B cell (primary cell): ENCODE results near the gene SMARCAD1. TPM values are rescaled to one million over a fixed set of nuclear protein-coding genes. Genes with fewer than 3 reads are reported as not detected.

ENCODE experiments used
- ATAC-seq: fragments of 200-7000 bp; cut with Tn5 transposase; one replicate; pipeline ENCODE4 v1.10.0; 2021; ENCODE audit warnings: low read depth, mild to moderate bottlenecking, moderate number of reproducible peaks, moderate library complexity
- CTCF ChIA-PET: fragments of 350-600 bp; sonication (Branson Sonifier 250); formaldehyde crosslinking; loops from one replicate; lab custom pipeline; 2021; ENCODE audit warnings: antibody characterized with exemption, inconsistent platforms; lab: Charles Lee
- POLR2A ChIA-PET: fragments of 350-600 bp; sonication (Branson Sonifier 250); formaldehyde crosslinking; loops from one replicate; lab custom pipeline; 2021; ENCODE audit warnings: antibody characterized with exemption; lab: Charles Lee
- DNase-seq: peaks from one replicate; pipeline ENCODE4 v3.0.0; 2013
- H2AFZ ChIP-seq: 2 replicates; pipeline ENCODE4 v1.6.1; 2012; ENCODE audit warnings: mild to moderate bottlenecking, low read depth, low read length; ENCODE audit not compliant: insufficient read depth, poor library complexity, severe bottlenecking
- H3K27ac ChIP-seq, 2 donors: 1 replicate in 1 of 2; 2 replicates in 1 of 2; pipeline ENCODE4 v1.5.1; 2012 to 2013; ENCODE audit warnings: low read length in 2 of 2, mild to moderate bottlenecking in 2 of 2, moderate library complexity in 1 of 2
- H3K27me3 ChIP-seq, 4 experiments: fragments of 200-600 bp in 1 of 4; sonication (generic) in 1 of 4; replicated peaks in 1 of 4; 1 replicate in 2 of 4; 2 replicates in 2 of 4; pipeline versions ENCODE4 v1.6.1 to v1.7.0; 2013 to 2016; ENCODE audit warnings: low read length in 3 of 4, mild to moderate bottlenecking in 2 of 4, mixed read lengths in 1 of 4, moderate library complexity in 1 of 4; ENCODE audit not compliant: insufficient read depth in 4 of 4, control insufficient read depth in 3 of 4; ENCODE audit errors: control extremely low read depth in 1 of 4
- H3K36me3 ChIP-seq, 2 experiments: replicated peaks in 1 of 2; 1 replicate in 1 of 2; 2 replicates in 1 of 2; pipeline versions ENCODE4 v1.6.1 to v1.7.1; 2013; ENCODE audit warnings: low read length in 1 of 2; ENCODE audit not compliant: insufficient read depth in 2 of 2, control insufficient read depth in 1 of 2; ENCODE audit errors: control extremely low read depth in 1 of 2, extremely low read depth in 1 of 2
- H3K4me1 ChIP-seq, 2 donors: fragments of 200-600 bp in 1 of 2; sonication (generic) in 1 of 2; 1 replicate in 1 of 2; 2 replicates in 1 of 2; pipeline versions ENCODE4 v1.5.1 to v1.6.1; 2013 to 2017; ENCODE audit warnings: low read length in 2 of 2; ENCODE audit not compliant: control insufficient read depth in 2 of 2, insufficient read depth in 2 of 2
- H3K4me2 ChIP-seq: replicated peaks from 2 replicates; pipeline ENCODE3; 2012; ENCODE audit warnings: mild to moderate bottlenecking, low read depth, low read length; ENCODE audit not compliant: poor library complexity, severe bottlenecking
- H3K4me3 ChIP-seq, 5 experiments: fragments of 200-600 bp in 1 of 5; sonication (generic) in 1 of 5; 1 replicate in 3 of 5; 2 replicates in 2 of 5; pipeline versions ENCODE4 v1.5.1 to v1.7.0; 2011 to 2016; ENCODE audit warnings: low read length in 4 of 5, mild to moderate bottlenecking in 4 of 5, low read depth in 2 of 5, control low read depth in 1 of 5, moderate library complexity in 1 of 5; ENCODE audit not compliant: insufficient read depth in 1 of 5; ENCODE audit errors: control extremely low read depth in 1 of 5, extremely low read depth in 1 of 5
- H3K79me2 ChIP-seq: fragments of 200-600 bp; sonication (generic); one replicate; pipeline ENCODE4 v1.6.0; 2016; ENCODE audit warnings: low read length; ENCODE audit not compliant: control insufficient read depth, insufficient read depth
- H3K9ac ChIP-seq: fragments of 200-600 bp; sonication (generic); 2 replicates; pipeline ENCODE4 v1.6.1; 2017; ENCODE audit warnings: mild to moderate bottlenecking, low read length, moderate library complexity
- H3K9me3 ChIP-seq, 3 donors: one replicate each; pipeline versions ENCODE4 v1.6.1 to v1.7.1; 2013; ENCODE audit warnings: low read length in 2 of 3; ENCODE audit not compliant: control insufficient read depth in 2 of 3, insufficient read depth in 1 of 3; ENCODE audit errors: control extremely low read depth in 1 of 3
- H4K20me1 ChIP-seq: 2 replicates; pipeline ENCODE4 v1.6.0; 2012; ENCODE audit warnings: mild to moderate bottlenecking, low read length; ENCODE audit not compliant: insufficient read depth, control insufficient read depth, poor library complexity, severe bottlenecking
- H3K27ac Mint-ChIP-seq: one replicate; pipeline ENCODE4 v1.8.0; 2021; ENCODE audit warnings: mixed read lengths
- H3K27me3 Mint-ChIP-seq: one replicate; pipeline ENCODE4 v1.8.0; 2021; ENCODE audit warnings: mixed read lengths
- H3K4me1 Mint-ChIP-seq: one replicate; pipeline ENCODE4 v1.8.0; 2021; ENCODE audit warnings: mixed read lengths
- H3K4me3 Mint-ChIP-seq: one replicate; pipeline ENCODE4 v1.8.0; 2021; ENCODE audit warnings: mixed read lengths
- H3K9me3 Mint-ChIP-seq: one replicate; pipeline ENCODE4 v1.8.0; 2022; ENCODE audit warnings: mixed read lengths; ENCODE audit not compliant: insufficient read depth
- EZH2 ChIP-seq: IDR thresholded peaks from 2 replicates; pipeline ENCODE4 v1.6.1; 2012; ENCODE audit warnings: borderline replicate concordance, low read depth, mild to moderate bottlenecking, moderate library complexity, low read length; ENCODE audit not compliant: insufficient read depth, poor library complexity, severe bottlenecking
- WGBS: methylation state at CpG from one replicate; pipeline ENCODE4 v1.1.5; 2013; ENCODE audit warnings: missing lambda C conversion rate; ENCODE audit not compliant: insufficient coverage; 5-methylcytosine and 5-hydroxymethylcytosine counted together
- intact Hi-C: fragments of 100-400 bp; cut with micrococcal nuclease; formaldehyde crosslinking; loops from one replicate; pipeline ENCODE4 v1.10.0; 2022
- polyA plus RNA-seq: library from polyadenylated mRNA; depleted of rRNA; stranded (reverse); fragments of >200 nt; gene quantifications from 2 replicates; pipeline ENCODE4 v1.2.3, GENCODE V29; 2012
- total RNA-seq, 2 donors: library from RNA; stranded (reverse); fragments of 120-200 nt in 1 of 2; gene quantifications; 1 replicate in 1 of 2; 2 replicates in 1 of 2; pipeline versions ENCODE4 v1.2.3 to v1.2.4, GENCODE V29; 2013 to 2022
- TF ChIP-seq, protein P1 (sequence below): fragments of 200-600 bp; IDR thresholded peaks from one replicate; pipeline ENCODE4 v1.8.0; 2022; ENCODE audit warnings: antibody characterized with exemption, mild to moderate bottlenecking

SMARCAD1 gene
- total and polyA plus RNA-seq, 2 donors (not counting 1 experiment from before 2014, with no cell fraction given) = 8.2 to 26.7 TPM

- H4K20me1 ChIP-seq = no peaks in the 10 kb centered on the region
- CTCF ChIA-PET = no interaction called here
- H3K4me1 ChIP-seq = no peaks in the 10 kb centered on the region
- H3K27ac ChIP-seq = no peak overlapping the region
- H2AFZ ChIP-seq = no peak overlapping the region
- Mint-ChIP-seq H3K27ac (no peak overlapping the region), H3K27me3 (no peaks in the 10 kb centered on the region), H3K4me1 (no peaks in the 10 kb centered on the region), H3K4me3 (no peak overlapping the region), H3K9me3 (no peaks in the 10 kb centered on the region)
- no CpG with 5 or more reads among the region's 2 CpGs for WGBS
- H3K4me2 ChIP-seq = no peak overlapping the region
- peaks cover 10 to 56% of the 10 kb centered on the region in 2 experiments for H3K36me3 ChIP-seq
- no peaks in the 10 kb centered on the region for H3K9me3 ChIP-seq
- TF ChIP-seq, protein P1, sequence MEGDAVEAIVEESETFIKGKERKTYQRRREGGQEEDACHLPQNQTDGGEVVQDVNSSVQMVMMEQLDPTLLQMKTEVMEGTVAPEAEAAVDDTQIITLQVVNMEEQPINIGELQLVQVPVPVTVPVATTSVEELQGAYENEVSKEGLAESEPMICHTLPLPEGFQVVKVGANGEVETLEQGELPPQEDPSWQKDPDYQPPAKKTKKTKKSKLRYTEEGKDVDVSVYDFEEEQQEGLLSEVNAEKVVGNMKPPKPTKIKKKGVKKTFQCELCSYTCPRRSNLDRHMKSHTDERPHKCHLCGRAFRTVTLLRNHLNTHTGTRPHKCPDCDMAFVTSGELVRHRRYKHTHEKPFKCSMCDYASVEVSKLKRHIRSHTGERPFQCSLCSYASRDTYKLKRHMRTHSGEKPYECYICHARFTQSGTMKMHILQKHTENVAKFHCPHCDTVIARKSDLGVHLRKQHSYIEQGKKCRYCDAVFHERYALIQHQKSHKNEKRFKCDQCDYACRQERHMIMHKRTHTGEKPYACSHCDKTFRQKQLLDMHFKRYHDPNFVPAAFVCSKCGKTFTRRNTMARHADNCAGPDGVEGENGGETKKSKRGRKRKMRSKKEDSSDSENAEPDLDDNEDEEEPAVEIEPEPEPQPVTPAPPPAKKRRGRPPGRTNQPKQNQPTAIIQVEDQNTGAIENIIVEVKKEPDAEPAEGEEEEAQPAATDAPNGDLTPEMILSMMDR = no peak
- TF ChIP-seq EZH2 = no peak
- intact Hi-C loops = no loop called here
- DNase-seq (no peak), ATAC-seq (no peak)
- no peaks in the 10 kb centered on the region for H3K27me3 ChIP-seq
- POLR2A ChIA-PET = no interaction called here
- H3K4me3 ChIP-seq = no peak overlapping the region
- no peaks in the 10 kb centered on the region for H3K79me2 ChIP-seq
- H3K9ac ChIP-seq = no peak overlapping the region
Measured at GRCh38 chr4:94278781-94279180, 71.1 kb downstream of the SMARCAD1 start.

GRCh38 chr4:94284889-94285288, 77.2 kb downstream of the SMARCAD1 start:
- intact Hi-C loops = no loop called here
- Histone ChIP-seq H3K27ac (no peak overlapping the region), H3K36me3 (peaks cover 8 to 36% of the 10 kb centered on the region in 2 experiments), H3K4me3 (no peak overlapping the region), H4K20me1 (no peaks in the 10 kb centered on the region), H3K9ac (no peak overlapping the region), H2AFZ (no peak overlapping the region), H3K79me2 (no peaks in the 10 kb centered on the region), H3K4me2 (no peak overlapping the region), H3K9me3 (no peaks in the 10 kb centered on the region), H3K4me1 (no peaks in the 10 kb centered on the region), H3K27me3 (no peaks in the 10 kb centered on the region)
- Mint-ChIP-seq H3K27me3 (no peaks in the 10 kb centered on the region), H3K9me3 (no peaks in the 10 kb centered on the region), H3K4me1 (no peaks in the 10 kb centered on the region), H3K4me3 (no peak overlapping the region), H3K27ac (no peak overlapping the region)
- no CpG with 5 or more reads among the region's 1 CpG for WGBS
- POLR2A ChIA-PET = no interaction called here
- CTCF ChIA-PET = no interaction called here
- no peak for TF ChIP-seq EZH2
- TF ChIP-seq, protein P1 = no peak
- DNase-seq (no peak), ATAC-seq (no peak)
